ENCODE results near the gene AKIRIN2. TPM values are rescaled to one million over a fixed set of nuclear protein-coding genes. Genes with fewer than 3 reads are reported as not detected.
A peak's percentile ranks its signal among the peaks of the same experiment; 100 is the strongest.

The AKIRIN2 gene
- total RNA-seq, 8 experiments from 2014 or later, result 11.7 to 61.0 (median 35.8) TPM

DNA sequence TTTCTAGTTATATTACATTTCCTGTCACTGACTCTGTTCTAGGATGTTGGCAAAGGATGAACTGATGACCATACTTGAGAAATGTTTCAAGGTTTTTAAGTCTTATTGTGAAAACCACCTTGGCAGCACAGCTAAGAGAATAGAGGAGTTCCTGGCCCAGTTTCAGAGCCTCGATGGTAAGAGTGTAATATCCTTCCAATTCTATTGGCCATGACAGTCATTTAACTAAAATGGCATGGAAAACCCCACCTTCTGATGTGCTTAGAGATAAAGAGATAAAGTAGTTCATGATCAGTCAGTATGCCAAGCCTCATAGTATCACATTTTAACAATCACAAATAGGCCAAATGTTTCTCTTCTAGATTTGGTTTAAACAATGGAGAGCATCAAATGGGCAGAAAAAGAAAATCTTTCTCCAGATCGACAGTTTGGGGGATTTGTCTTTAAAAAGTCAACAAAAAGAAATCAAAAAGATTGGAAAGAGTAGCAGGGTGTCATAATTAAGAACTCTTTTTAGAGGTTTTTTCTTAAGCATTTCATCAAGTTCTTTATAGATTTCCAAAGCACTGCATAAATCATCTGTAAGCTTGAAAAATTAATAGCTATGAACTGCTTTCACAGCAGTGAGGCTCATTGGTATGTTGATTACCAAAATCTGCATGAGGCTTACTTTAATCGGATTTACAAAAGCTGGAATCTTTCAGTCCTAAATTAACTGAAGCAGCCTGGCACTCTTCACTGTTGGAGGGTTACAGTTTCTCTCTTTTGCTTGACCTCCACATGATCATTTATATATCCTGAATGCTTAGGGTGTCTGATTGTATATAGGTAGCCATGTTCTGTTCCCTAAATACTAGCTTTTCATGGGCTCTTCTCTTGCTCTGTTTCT is 48.7 kb downstream of the AKIRIN2 start:
- Histone ChIP-seq H3K4me3 (no peak overlapping the region), H3K4me1 (replicated peaks in 1 of 2) (peaks cover 0 to 7% of the 10 kb centered on the region in 2 donors), H3K27ac (no peak overlapping the region)
- whole genome bisulfite sequencing, 10 experiments, result 7 to 100% (median 54%) methylated on average over 1 to 3 of the region's 3 CpGs
- in situ Hi-C loops (cut with MboI; ENCODE audit: low pct_unique_long_range_greater_than_20kb in 2 of 9, low sequenced_read_pairs in 9 of 9, unreplicated experiment in 9 of 9), result no loop called here
- no peak for ATAC-seq (replicated peaks in 6 of 8)

DNA sequence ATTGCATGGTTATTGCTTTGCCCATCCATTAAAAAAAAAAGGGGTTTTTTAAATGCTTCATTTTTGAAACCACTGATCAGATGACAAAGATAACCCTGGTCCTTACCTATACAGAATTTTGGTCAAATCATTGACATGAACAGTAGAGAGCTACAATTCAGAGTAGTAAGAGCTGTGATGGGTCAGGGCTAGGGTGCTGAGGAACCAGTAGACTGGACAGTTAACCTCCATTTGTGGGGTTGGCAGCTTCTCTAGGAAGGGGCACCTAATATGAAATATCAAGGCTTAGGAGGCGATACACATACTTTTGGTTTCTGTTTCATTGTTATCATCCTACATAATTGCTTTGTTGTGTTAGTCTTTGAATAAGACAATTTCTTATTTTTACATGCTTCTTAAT is 57.0 kb downstream of the AKIRIN2 start:
- Histone ChIP-seq H3K4me3 (no peak overlapping the region), H3K27ac (no peak overlapping the region), H3K4me1 (replicated peaks in 1 of 2) (no peaks in the 10 kb centered on the region)
- in situ Hi-C loops (cut with MboI; ENCODE audit: low pct_unique_long_range_greater_than_20kb in 2 of 9, low sequenced_read_pairs in 9 of 9, unreplicated experiment in 9 of 9), result no loop called here
- ATAC-seq (replicated peaks in 6 of 8), result no peak
- WGBS, 10 experiments, result 83 to 100% (median 100%) methylated on average over 1 of the region's 1 CpG; no CpG with 5 or more reads in 2 of the 10 experiments

- 20 to 100% (median 60%) methylated on average over 1 of the region's 1 CpG; no CpG with 5 or more reads in 2 of the 10 experiments for WGBS, 10 experiments
- no peak overlapping the region for H3K27ac ChIP-seq
- no peaks in the 10 kb centered on the region for H3K4me1 ChIP-seq (replicated peaks in 1 of 2)
- H3K4me3 ChIP-seq, result no peak overlapping the region
- in situ Hi-C loops (cut with MboI; ENCODE audit: low pct_unique_long_range_greater_than_20kb in 2 of 9, low sequenced_read_pairs in 9 of 9, unreplicated experiment in 9 of 9), result no loop called here
- no peak for ATAC-seq (replicated peaks in 6 of 8)
Observed at GRCh38 chr6:87641065-87641692, 60.9 kb downstream of the AKIRIN2 start.

DNA sequence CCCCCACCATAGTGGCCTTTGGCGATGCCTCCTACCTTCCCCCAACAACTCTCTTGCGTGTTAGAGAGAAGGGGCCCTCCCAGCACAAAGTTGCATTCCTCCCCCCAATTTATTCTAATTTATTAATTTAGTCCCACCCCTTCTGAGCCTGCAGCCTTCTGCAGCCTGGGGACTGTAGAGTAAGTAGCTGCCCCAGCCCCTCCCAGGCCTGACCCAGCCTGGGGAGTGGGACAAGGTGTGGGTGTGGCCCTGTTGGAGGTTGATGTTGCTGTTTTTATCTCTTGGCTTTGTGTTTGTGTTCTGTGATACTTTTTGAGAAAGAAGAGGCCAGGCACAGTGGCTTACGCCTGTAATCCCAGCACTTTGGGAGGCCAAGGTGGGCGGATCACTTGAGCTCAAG is 62.7 kb downstream of the AKIRIN2 start:
- whole genome bisulfite sequencing, 10 experiments, result 90 to 100% (median 100%) methylated on average over 1 to 4 of the region's 4 CpGs; no CpG with 5 or more reads in 5 of the 10 experiments
- ATAC-seq (replicated peaks in 6 of 8), result no peak
- in situ Hi-C loops (cut with MboI; ENCODE audit: low pct_unique_long_range_greater_than_20kb in 2 of 9, low sequenced_read_pairs in 9 of 9, unreplicated experiment in 9 of 9), result no loop called here
- H3K4me1 ChIP-seq (replicated peaks in 1 of 2), result no peaks in the 10 kb centered on the region
- no peak overlapping the region for H3K27ac ChIP-seq
- H3K4me3 ChIP-seq, result no peak overlapping the region

DNA sequence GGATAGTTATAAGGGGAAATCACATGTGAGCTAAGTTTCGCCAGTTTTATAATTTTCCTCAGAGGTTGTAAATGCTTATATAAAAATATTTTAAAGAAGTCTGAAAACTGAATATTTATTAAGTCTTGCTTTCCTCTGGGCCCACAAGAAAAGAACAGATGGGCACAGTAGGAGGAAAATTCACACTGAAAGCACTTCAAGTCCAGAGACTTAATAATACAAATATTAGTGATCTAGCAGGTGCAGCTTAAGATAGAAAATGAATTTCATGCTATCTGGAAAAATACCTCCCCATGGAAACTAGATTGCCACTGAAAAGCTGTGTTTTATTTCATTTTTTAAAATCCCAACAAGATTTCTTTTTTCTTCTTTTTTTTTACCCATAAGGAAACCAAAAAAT is 64.9 kb downstream of the AKIRIN2 start:
- in situ Hi-C loops (cut with MboI; ENCODE audit: low pct_unique_long_range_greater_than_20kb in 2 of 9, low sequenced_read_pairs in 9 of 9, unreplicated experiment in 9 of 9), result no loop called here
- no peak overlapping the region for H3K27ac ChIP-seq
- 81 to 100% (median 100%) methylated on average over 1 of the region's 1 CpG; no CpG with 5 or more reads in 4 of the 10 experiments for WGBS, 10 experiments
- no peak for ATAC-seq (replicated peaks in 6 of 8)
- no peak overlapping the region for H3K4me3 ChIP-seq
- no peaks in the 10 kb centered on the region for H3K4me1 ChIP-seq (replicated peaks in 1 of 2)

GRCh38 chr6:87636315-87636714 is 65.7 kb downstream of the AKIRIN2 start:
- no peak for ATAC-seq (replicated peaks in 6 of 8)
- no peak overlapping the region for H3K27ac ChIP-seq
- in situ Hi-C loops (cut with MboI; ENCODE audit: low pct_unique_long_range_greater_than_20kb in 2 of 9, low sequenced_read_pairs in 9 of 9, unreplicated experiment in 9 of 9), result no loop called here
- H3K4me1 ChIP-seq (replicated peaks in 1 of 2), result no peaks in the 10 kb centered on the region
- no peak overlapping the region for H3K4me3 ChIP-seq
- 43 to 100% (median 100%) methylated on average over 1 of the region's 1 CpG; no CpG with 5 or more reads in 3 of the 10 experiments for WGBS, 10 experiments

DNA sequence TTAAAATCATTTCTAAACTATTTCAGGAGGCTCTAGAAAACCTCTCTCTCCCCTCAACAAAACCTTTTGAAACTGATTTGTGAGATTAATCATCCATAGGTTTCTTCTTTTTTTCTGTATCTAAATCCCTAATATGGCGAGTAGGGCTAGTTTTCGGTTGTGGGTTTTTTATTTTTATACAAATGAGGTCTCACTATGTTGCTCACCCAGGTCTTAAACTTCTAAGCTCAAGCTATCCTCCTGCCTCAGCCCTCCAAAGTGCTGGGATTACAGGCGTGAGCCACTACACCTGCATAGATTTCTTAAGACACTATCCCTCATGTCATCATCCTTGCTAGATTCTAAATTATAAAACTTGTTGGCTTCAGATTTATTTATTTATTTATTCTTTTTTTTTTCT is 68.2 kb downstream of the AKIRIN2 start:
- in situ Hi-C loops (cut with MboI; ENCODE audit: low pct_unique_long_range_greater_than_20kb in 2 of 9, low sequenced_read_pairs in 9 of 9, unreplicated experiment in 9 of 9), result no loop called here
- 69 to 100% (median 81%) methylated on average over 2 to 3 of the region's 3 CpGs for WGBS, 10 experiments
- no peak overlapping the region for H3K4me3 ChIP-seq
- no peak for ATAC-seq (replicated peaks in 6 of 8)
- no peak overlapping the region for H3K27ac ChIP-seq
- no peaks in the 10 kb centered on the region for H3K4me1 ChIP-seq (replicated peaks in 1 of 2)

GRCh38 chr6:87630746-87631145 is 71.3 kb downstream of the AKIRIN2 start:
- 100% methylated on average over 1 of the region's 1 CpG; no CpG with 5 or more reads in 3 of the 10 experiments for WGBS, 10 experiments
- H3K4me1 ChIP-seq (replicated peaks in 1 of 2), result no peaks in the 10 kb centered on the region

GRCh38 chr6:87628881-87629280 is 73.2 kb downstream of the AKIRIN2 start:
- in situ Hi-C loops (cut with MboI; ENCODE audit: low pct_unique_long_range_greater_than_20kb in 2 of 9, low sequenced_read_pairs in 9 of 9, unreplicated experiment in 9 of 9), result no loop called here
- Histone ChIP-seq H3K4me3 (no peak overlapping the region), H3K27ac (no peak overlapping the region), H3K4me1 (replicated peaks in 1 of 2) (no peaks in the 10 kb centered on the region)
- peak in 2 of 8 experiments; percentile 20 to 25 for ATAC-seq (replicated peaks in 6 of 8)

More at GRCh38 chr6:87630746-87631145, 71.3 kb downstream of the AKIRIN2 start:
- H3K27ac ChIP-seq, result no peak overlapping the region
- in situ Hi-C loops (cut with MboI; ENCODE audit: low pct_unique_long_range_greater_than_20kb in 2 of 9, low sequenced_read_pairs in 9 of 9, unreplicated experiment in 9 of 9), result no loop called here
- ATAC-seq (replicated peaks in 6 of 8), result no peak
- no peak overlapping the region for H3K4me3 ChIP-seq

DNA sequence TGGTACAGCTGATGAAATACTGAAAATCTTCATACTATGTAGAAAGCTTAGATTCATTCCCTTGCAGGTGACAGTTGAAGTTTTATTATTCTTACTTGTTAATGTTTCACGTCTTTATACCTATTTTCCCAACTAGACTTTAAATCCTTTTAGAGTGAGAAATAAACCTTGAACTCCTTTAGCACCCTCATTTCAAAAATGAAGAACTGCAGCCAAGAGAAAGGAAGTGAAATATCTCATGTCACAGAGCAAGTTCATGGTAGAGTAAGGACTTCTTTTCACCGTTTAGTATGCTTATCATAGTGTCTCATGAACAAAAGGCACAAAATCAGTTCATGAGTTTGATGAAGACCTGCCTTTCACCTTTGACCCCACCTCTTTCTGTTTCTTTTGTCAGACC is 73.6 kb downstream of the AKIRIN2 start:
- no peak for ATAC-seq (replicated peaks in 6 of 8)
- Histone ChIP-seq H3K27ac (no peak overlapping the region), H3K4me1 (replicated peaks in 1 of 2) (no peaks in the 10 kb centered on the region), H3K4me3 (no peak overlapping the region)
- in situ Hi-C loops (cut with MboI; ENCODE audit: low pct_unique_long_range_greater_than_20kb in 2 of 9, low sequenced_read_pairs in 9 of 9, unreplicated experiment in 9 of 9), result no loop called here
- WGBS, 10 experiments, result 0 to 100% (median 63%) methylated on average over 1 to 2 of the region's 2 CpGs; no CpG with 5 or more reads in 1 of the 10 experiments

Other genes with a start within 250 kb of the AKIRIN2 start
- 10 to 100 TPM; 12.7 to 31.4 (median 21.8) TPM for gene SLC35A1, start 229.3 kb downstream of the AKIRIN2 start, total RNA-seq
- gene RARS2, start 112.2 kb downstream of the AKIRIN2 start, total RNA-seq, result 10 to 100 TPM; 33.8 to 57.7 (median 49.6) TPM
- gene ORC3, start 112.1 kb downstream of the AKIRIN2 start, total RNA-seq, result 10 to 100 TPM; 31.5 to 41.3 (median 36.0) TPM

Data from motor neuron (in vitro differentiated cells).